BLaER1 treated with 17β-estradiol and CSF1 and Interleukin-3, amounts not matched to agents 10 nM and 100 nM (cell line): Measurements from ENCODE around the gene ZNF768.

Experiments used
- H3K27ac ChIP-seq, 11 experiments: shearing (Covaris generic); formaldehyde crosslinking; 2 replicates each; pipeline ENCODE4 v1.8.1; 2022
- H3K27me3 ChIP-seq, 11 experiments: shearing (Covaris generic); formaldehyde crosslinking; 2 replicates each; pipeline ENCODE4 v1.8.1; 2022
- H3K36me3 ChIP-seq, 11 experiments: shearing (Covaris generic); formaldehyde crosslinking; 2 replicates each; pipeline ENCODE4 v1.8.1; 2022
- H3K4me1 ChIP-seq, 10 experiments: shearing (Covaris generic); formaldehyde crosslinking; 2 replicates each; pipeline ENCODE4 v1.8.1; 2022
- H3K4me2 ChIP-seq, 11 experiments: shearing (Covaris generic); formaldehyde crosslinking; 2 replicates each; pipeline ENCODE4 v1.8.1; 2022
- H3K4me3 ChIP-seq, 10 experiments: shearing (Covaris generic); formaldehyde crosslinking; 2 replicates each; pipeline ENCODE4 v1.8.1; 2022
- H3K9ac ChIP-seq, 11 experiments: shearing (Covaris generic); formaldehyde crosslinking; 2 replicates each; pipeline ENCODE4 v1.8.1; 2022
- H3K9me3 ChIP-seq, 11 experiments: shearing (Covaris generic); formaldehyde crosslinking; replicated peaks in 1 of 11; 2 replicates each; pipeline ENCODE4 v1.8.1; 2022
- H4K20me1 ChIP-seq, 11 experiments: shearing (Covaris generic); formaldehyde crosslinking; 2 replicates each; pipeline ENCODE4 v1.8.1; 2022
- Cebpa-rat ChIP-seq, 11 experiments: shearing (Covaris generic); IDR thresholded peaks; 2 replicates each; pipeline ENCODE4 v1.8.1; 2022

Gene ZNF768

DNA sequence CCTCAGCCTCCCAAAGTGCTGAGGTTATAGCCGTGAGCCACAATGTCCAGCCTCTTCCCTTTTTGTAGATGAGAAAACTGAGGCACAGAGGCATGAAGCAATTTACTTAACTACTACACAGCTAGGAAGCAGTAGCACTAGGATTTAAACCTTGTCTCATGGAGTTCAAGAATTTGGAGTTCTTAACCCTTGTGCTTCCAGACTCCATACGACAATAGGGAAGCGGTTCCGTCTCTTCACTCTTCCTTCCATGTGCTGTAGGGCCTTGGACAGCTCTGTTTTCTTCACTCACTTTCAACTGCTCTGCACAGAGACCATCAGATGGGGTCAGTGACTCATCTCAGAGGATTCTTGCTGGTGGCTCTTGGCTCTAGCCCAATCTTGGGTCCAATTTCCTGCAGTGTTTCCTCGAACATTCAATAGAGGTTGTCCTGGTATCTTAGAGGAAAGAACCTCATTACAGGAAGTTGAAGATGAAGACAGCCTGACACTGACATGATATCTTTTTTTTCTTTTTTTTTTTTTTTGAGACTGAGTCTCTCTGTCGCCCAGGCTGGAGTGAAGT lies 34.5 kb downstream of the ZNF768 start:
- Histone ChIP-seq H3K27ac (peak overlapping the region in 2 of 11 experiments; percentile 3 to 32; a peak in 2 of 22 replicates), H3K9ac (no peak overlapping the region; a peak in 1 of 22 replicates), H3K4me3 (no peak overlapping the region), H3K4me1 (peaks cover 0 to 48% (median 26%) of the 10 kb centered on the region in 10 experiments; a peak in 16 of 20 replicates), H3K36me3 (peaks cover 0 to 96% (median 0%) of the 10 kb centered on the region in 11 experiments; a peak in 10 of 22 replicates), H4K20me1 (peaks cover 0 to 46% (median 0%) of the 10 kb centered on the region in 11 experiments; a peak in 4 of 22 replicates), H3K4me2 (peak overlapping the region in 8 of 11 experiments; percentile 12 to 71 (median 42); a peak in 14 of 22 replicates), H3K9me3 (no peaks in the 10 kb centered on the region), H3K27me3 (no peaks in the 10 kb centered on the region)
- no peak for TF ChIP-seq Cebpa-rat (IDR thresholded peaks at IDR 0.05)

DNA sequence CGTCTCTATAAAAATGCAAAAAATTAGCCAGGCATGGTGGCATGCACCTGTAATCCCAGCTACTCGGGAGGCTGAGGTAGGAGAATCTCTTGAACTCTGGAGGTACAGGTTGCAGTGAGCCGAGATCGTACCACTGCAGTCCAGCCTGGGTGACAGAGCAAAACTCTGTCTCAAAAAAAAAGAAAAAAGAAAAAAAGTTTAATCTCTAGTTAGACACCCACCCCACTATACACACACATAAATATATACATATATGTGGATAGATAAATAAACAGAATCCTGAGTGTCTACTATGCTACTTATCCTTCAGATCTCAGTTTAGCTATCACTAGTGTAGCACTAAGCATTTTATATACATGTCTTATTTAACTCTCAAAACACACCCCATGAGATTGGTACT lies 35.1 kb downstream of the ZNF768 start:
- no peak for TF ChIP-seq Cebpa-rat (IDR thresholded peaks at IDR 0.05)
- no peaks in the 10 kb centered on the region for H3K9me3 ChIP-seq
- H3K27ac ChIP-seq, result 0 out of 22 replicates have a peak overlapping the region, but pooled peaks of 2 of the 11 experiments have one; percentile 3 to 32
- H3K36me3 ChIP-seq, result peaks cover 0 to 96% (median 0%) of the 10 kb centered on the region in 11 experiments; a peak in 10 of 22 replicates
- no peak overlapping the region for H3K9ac ChIP-seq
- peaks cover 0 to 48% (median 26%) of the 10 kb centered on the region in 10 experiments; a peak in 16 of 20 replicates for H3K4me1 ChIP-seq
- peak overlapping the region in 8 of 11 experiments; percentile 12 to 71 (median 42); a peak in 13 of 22 replicates for H3K4me2 ChIP-seq
- no peak overlapping the region for H3K4me3 ChIP-seq
- H3K27me3 ChIP-seq, result no peaks in the 10 kb centered on the region
- H4K20me1 ChIP-seq, result peaks cover 0 to 51% (median 0%) of the 10 kb centered on the region in 11 experiments; a peak in 4 of 22 replicates

DNA sequence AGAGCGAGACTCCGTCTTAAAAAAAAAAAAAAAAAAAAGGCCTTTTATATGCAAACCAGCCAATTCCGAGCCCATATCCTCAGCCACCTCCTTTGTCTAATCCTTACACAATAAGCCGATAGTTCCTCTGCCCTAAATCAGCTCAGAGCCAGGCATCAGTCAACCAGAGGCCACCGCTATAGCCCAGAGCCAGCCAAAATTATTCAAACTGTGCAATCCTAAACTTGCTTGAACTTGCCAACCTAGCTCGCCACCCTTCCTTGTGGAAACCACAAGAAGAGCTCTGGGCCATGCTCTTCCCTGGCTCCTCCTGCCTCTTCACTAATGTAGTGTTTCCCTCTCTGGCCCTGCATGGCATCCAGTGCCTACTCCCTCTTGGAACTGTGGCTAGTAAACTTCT lies 36.2 kb downstream of the ZNF768 start:
- Histone ChIP-seq H3K4me1 (peaks cover 3 to 48% (median 33%) of the 10 kb centered on the region in 10 experiments; a peak in 18 of 20 replicates), H3K27ac (no peak overlapping the region), H3K9me3 (no peaks in the 10 kb centered on the region), H3K4me2 (0 out of 22 replicates have a peak overlapping the region, but pooled peaks of 1 of the 11 experiments have one; percentile 62), H4K20me1 (peaks cover 0 to 47% (median 0%) of the 10 kb centered on the region in 11 experiments; a peak in 4 of 22 replicates), H3K36me3 (peaks cover 0 to 96% (median 0%) of the 10 kb centered on the region in 11 experiments; a peak in 10 of 22 replicates), H3K4me3 (no peak overlapping the region), H3K9ac (no peak overlapping the region), H3K27me3 (no peaks in the 10 kb centered on the region)
- TF ChIP-seq Cebpa-rat (IDR thresholded peaks at IDR 0.05), result no peak

DNA sequence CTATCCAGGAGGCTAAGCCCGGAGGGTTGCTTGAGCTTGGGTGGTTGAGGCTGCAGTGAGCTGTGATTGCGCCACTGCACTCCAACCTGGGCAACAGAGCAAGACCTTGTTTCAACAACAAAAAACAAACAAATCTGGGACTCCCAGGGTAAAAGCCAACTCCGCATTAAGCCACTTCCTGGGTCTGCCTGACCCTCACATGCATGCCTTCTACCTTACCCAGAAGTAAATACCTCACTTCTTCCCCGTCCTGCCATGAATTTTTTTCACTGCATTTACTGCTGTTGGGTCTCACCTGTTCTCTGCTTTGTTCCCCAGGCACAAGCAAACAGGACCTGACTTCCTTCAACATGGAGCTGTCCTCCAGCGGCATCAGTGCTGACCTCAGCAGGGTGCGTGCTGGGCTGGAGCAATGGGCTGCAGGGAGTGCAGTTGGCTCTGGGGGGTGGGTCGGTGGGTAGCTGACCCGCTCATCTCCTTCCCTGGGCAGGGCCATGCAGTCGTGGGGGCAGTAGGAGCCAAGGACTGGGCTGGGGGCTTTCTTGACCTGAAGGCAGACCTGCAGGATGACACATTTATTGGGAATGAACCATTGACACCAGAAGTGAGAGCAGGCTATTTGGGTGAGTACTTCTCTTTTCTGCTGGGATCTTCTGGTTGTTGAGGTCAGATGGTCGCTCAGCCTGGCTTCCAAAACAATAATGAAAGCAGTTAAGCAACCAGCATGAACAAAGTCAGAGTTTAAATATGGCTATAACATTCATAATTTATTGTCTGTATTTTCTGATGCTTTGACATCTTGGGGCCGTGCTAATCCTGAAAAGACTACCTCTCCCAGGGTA lies 37.4 kb downstream of the ZNF768 start:
- Histone ChIP-seq H3K27me3 (no peaks in the 10 kb centered on the region), H4K20me1 (peaks cover 0 to 42% (median 0%) of the 10 kb centered on the region in 11 experiments; a peak in 4 of 22 replicates), H3K4me2 (peak overlapping the region in 4 of 11 experiments; percentile 26 to 57 (median 38); a peak in 8 of 22 replicates), H3K27ac (no peak overlapping the region), H3K36me3 (peaks cover 0 to 95% (median 0%) of the 10 kb centered on the region in 11 experiments; a peak in 10 of 22 replicates), H3K9ac (no peak overlapping the region), H3K9me3 (no peaks in the 10 kb centered on the region), H3K4me1 (peaks cover 7 to 55% (median 37%) of the 10 kb centered on the region in 10 experiments; a peak in 18 of 20 replicates), H3K4me3 (no peak overlapping the region)
- TF ChIP-seq Cebpa-rat (IDR thresholded peaks at IDR 0.05), result no peak

DNA sequence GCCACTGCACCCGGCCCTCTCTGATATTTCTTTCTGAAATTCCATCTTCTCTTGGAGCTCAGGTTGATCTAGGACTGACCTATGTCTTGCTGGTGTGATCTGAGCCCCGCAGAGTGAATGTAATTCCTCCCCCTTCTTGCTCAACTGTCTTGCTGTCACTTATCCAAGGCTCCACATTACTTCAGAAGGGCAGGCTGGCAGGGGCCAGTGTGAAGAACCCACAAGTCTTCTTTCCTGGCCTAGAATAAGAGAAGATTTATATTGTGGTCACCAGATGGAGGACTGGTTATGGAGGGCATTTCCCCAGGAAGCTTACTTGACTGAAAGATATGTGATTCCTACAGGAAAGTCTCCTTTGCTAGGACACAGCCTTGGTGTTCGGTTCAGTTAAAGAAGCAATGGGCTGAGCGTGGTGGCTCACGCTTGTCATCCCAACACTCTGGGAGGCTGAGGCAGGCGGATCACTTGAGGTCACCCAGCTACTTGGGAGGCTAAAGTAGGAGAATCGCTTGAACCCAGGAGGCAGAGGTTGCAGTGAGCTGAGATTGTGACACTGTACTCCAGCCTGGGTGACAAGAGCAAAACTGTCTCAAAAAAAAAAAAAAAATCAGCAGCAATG lies 40.4 kb downstream of the ZNF768 start:
- Histone ChIP-seq H3K36me3 (peaks cover 0 to 98% (median 0%) of the 10 kb centered on the region in 11 experiments; a peak in 10 of 22 replicates), H3K9me3 (no peaks in the 10 kb centered on the region), H3K4me3 (no peak overlapping the region), H3K27me3 (no peaks in the 10 kb centered on the region), H3K4me1 (peaks cover 7 to 46% (median 20%) of the 10 kb centered on the region in 10 experiments; a peak in 17 of 20 replicates), H3K9ac (no peak overlapping the region), H3K27ac (no peak overlapping the region), H3K4me2 (peak overlapping the region in 1 of 11 experiments; percentile 30; a peak in 2 of 22 replicates), H4K20me1 (peaks cover 0 to 39% (median 0%) of the 10 kb centered on the region in 11 experiments; a peak in 4 of 22 replicates)
- no peak for TF ChIP-seq Cebpa-rat (IDR thresholded peaks at IDR 0.05)

DNA sequence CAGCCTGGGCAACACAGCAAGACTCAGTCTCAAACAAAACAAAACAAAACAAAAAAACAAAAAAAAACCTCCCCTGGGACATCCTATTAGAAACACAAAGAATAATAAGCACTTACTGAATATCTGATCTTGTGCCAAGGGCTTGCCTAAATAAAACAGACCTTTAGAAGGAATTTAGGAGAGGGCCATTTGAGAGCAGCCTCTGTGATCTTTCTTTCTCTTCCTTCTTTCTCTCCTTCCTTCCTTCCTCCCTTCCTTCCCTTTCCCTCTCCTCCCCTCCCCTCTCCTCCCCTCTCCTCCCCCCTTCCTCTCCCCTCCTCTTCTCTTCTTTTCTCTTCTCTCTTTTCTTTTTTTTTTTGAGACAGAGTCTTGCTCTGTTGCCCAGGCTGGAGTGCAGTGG lies 41.5 kb downstream of the ZNF768 start:
- H3K27me3 ChIP-seq, result no peaks in the 10 kb centered on the region
- H3K4me2 ChIP-seq, result peak overlapping the region in 6 of 11 experiments; percentile 18 to 33 (median 22); a peak in 9 of 22 replicates
- no peak overlapping the region for H3K27ac ChIP-seq
- H3K4me1 ChIP-seq, result peaks cover 7 to 45% (median 20%) of the 10 kb centered on the region in 10 experiments; a peak in 17 of 20 replicates
- H3K9me3 ChIP-seq, result no peaks in the 10 kb centered on the region
- peaks cover 0 to 39% (median 0%) of the 10 kb centered on the region in 11 experiments; a peak in 4 of 22 replicates for H4K20me1 ChIP-seq
- H3K4me3 ChIP-seq, result no peak overlapping the region
- TF ChIP-seq Cebpa-rat (IDR thresholded peaks at IDR 0.05), result no peak
- peaks cover 0 to 98% (median 0%) of the 10 kb centered on the region in 11 experiments; a peak in 10 of 22 replicates for H3K36me3 ChIP-seq
- H3K9ac ChIP-seq, result 0 out of 22 replicates have a peak overlapping the region, but pooled peaks of 1 of the 11 experiments have one; percentile 10

DNA sequence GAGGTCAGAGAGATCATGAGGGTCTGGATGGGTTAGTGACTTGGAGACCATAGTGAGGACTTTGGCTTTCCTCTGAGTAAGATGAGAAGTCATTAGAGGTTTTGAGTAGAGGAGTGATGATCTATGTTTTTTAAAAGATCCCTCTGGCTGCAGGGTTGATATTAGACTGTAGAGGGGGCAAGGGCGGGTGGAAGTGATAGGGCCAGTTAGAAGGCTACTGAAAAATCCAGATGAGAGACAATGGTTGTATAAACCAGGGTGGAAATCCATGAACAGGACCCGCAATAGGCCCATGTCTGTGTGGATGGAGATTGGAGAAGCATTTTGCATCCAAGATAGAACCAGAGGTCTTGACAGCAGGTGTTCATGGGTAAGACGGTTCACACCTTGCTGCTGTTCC lies 44.0 kb downstream of the ZNF768 start:
- Histone ChIP-seq H3K9ac (no peak overlapping the region), H4K20me1 (peaks cover 0 to 36% (median 0%) of the 10 kb centered on the region in 11 experiments; a peak in 4 of 22 replicates), H3K4me2 (no peak overlapping the region), H3K36me3 (peaks cover 0 to 87% (median 0%) of the 10 kb centered on the region in 11 experiments; a peak in 10 of 22 replicates), H3K4me3 (no peak overlapping the region), H3K9me3 (no peaks in the 10 kb centered on the region), H3K27me3 (peaks cover 0 to 9% (median 0%) of the 10 kb centered on the region in 11 experiments; a peak in 5 of 22 replicates), H3K4me1 (peaks cover 7 to 49% (median 19%) of the 10 kb centered on the region in 10 experiments; a peak in 16 of 20 replicates), H3K27ac (no peak overlapping the region)
- no peak for TF ChIP-seq Cebpa-rat (IDR thresholded peaks at IDR 0.05)

DNA sequence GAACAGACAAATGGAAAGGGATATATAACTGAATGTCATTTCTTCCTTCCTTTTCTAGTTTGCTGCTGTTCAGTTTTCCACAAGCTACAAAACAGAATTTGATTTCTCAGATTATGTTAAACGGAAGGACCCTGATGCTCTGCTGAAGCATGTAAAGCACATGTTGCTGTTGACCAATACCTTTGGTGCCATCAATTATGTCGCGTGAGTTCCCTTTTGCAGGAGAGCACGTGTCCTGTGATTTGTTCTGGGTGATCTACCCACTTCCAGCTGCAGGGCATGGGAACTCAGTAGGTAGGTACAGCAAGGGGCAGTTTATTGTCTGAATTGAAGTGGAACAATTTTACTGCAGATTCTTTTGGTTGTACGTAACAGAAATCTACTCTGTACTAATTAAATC lies 45.0 kb downstream of the ZNF768 start:
- Histone ChIP-seq H3K4me1 (peaks cover 7 to 59% (median 19%) of the 10 kb centered on the region in 10 experiments; a peak in 16 of 20 replicates), H3K27ac (no peak overlapping the region), H3K4me3 (no peak overlapping the region), H3K36me3 (peaks cover 0 to 87% (median 0%) of the 10 kb centered on the region in 11 experiments; a peak in 10 of 22 replicates), H3K9me3 (no peaks in the 10 kb centered on the region), H4K20me1 (peaks cover 0 to 27% (median 0%) of the 10 kb centered on the region in 11 experiments; a peak in 3 of 22 replicates), H3K4me2 (no peak overlapping the region), H3K27me3 (peaks cover 0 to 15% (median 5%) of the 10 kb centered on the region in 11 experiments; a peak in 7 of 22 replicates), H3K9ac (no peak overlapping the region)
- TF ChIP-seq Cebpa-rat (IDR thresholded peaks at IDR 0.05), result no peak
